HG03469 (cell line): Measurements from ENCODE around the gene RBSN.

ENCODE experiments used
- ATAC-seq: cut with Tn5 transposase; IDR thresholded peaks from one replicate; pipeline ENCODE4 v1.9.1; 2021; ENCODE audit warnings: mild to moderate bottlenecking, moderate library complexity, moderate number of reproducible peaks; ENCODE audit not compliant: unreplicated experiment

Gene RBSN

GRCh38 chr3:15023719-15024118 lies 75.2 kb downstream of the RBSN start:
- ATAC-seq = no peak

- no peak for ATAC-seq
Measured at GRCh38 chr3:15023249-15023648, 75.7 kb downstream of the RBSN start.
